Endothelial cell of umbilical vein (primary cell): ENCODE measurements around the gene CCDC70. TPM values are rescaled to one million over a fixed set of nuclear protein-coding genes. Genes with fewer than 3 reads are reported as not detected.

ENCODE experiments used
- BruUV-seq: library from RNA; stranded (reverse); fragments of 400-500 nt; replicated peaks from 2 replicates; lab custom pipeline; 2021; lab: Mats Ljungman, UMichigan
- CTCF ChIA-PET: fragments of 300-600, 350-600 bp; sonication (Branson Sonifier 250); formaldehyde crosslinking; loops from one replicate; lab custom pipeline; 2021; ENCODE audit warnings: antibody characterized with exemption, inconsistent platforms; lab: Charles Lee
- POLR2A ChIA-PET: fragments of 300-600, 350-600 bp; sonication (Branson Sonifier 250); formaldehyde crosslinking; loops from one replicate; lab custom pipeline; 2021; ENCODE audit warnings: antibody characterized with exemption, inconsistent platforms; lab: Charles Lee
- DNase-seq: peaks from one replicate; pipeline ENCODE4 v3.0.0-alpha.2; 2011; ENCODE audit warnings: low read depth, low spot score
- FAIRE-seq: peaks from 2 replicates; lab custom pipeline; 2011; peaks lifted over from hg19 to GRCh38; lab: Jason Lieb, UNC
- H2AFZ ChIP-seq: 2 replicates; pipeline ENCODE4 v1.6.0; 2012; ENCODE audit warnings: low read depth, low read length, control low read depth, inconsistent platforms
- H3K27ac ChIP-seq: 2 replicates; pipeline ENCODE4 v1.5.1; 2011; ENCODE audit warnings: low read depth, mild to moderate bottlenecking, control low read depth, low read length, moderate library complexity; ENCODE audit not compliant: insufficient read depth
- H3K27me3 ChIP-seq, 2 experiments: 2 replicates each; pipeline versions ENCODE4 v1.6.0 to v1.6.1; 2011; ENCODE audit warnings: low read length in 2 of 2, mixed read lengths in 1 of 2; ENCODE audit not compliant: control insufficient read depth in 2 of 2, insufficient read depth in 2 of 2
- H3K36me3 ChIP-seq, 2 experiments: 2 replicates in 1 of 2; 3 replicates in 1 of 2; pipeline ENCODE4 v1.5.1; 2011; ENCODE audit warnings: low read length in 2 of 2, mild to moderate bottlenecking in 1 of 2, moderate library complexity in 1 of 2; ENCODE audit not compliant: control insufficient read depth in 2 of 2, insufficient read depth in 2 of 2; ENCODE audit errors: extremely low read depth in 1 of 2
- H3K4me1 ChIP-seq: 3 replicates; pipeline ENCODE4 v1.5.1; 2011; ENCODE audit warnings: mild to moderate bottlenecking, low read length; ENCODE audit not compliant: control insufficient read depth, insufficient read depth; ENCODE audit errors: extremely low read depth
- H3K4me2 ChIP-seq: 2 replicates; pipeline ENCODE4 v1.6.1; 2011; ENCODE audit warnings: low read length, control low read depth, mixed read lengths; ENCODE audit not compliant: insufficient read depth
- H3K4me3 ChIP-seq, 3 experiments: fragments of 200-600 bp in 1 of 3; sonication (generic), shearing (Covaris generic) in 1 of 3; replicated peaks in 1 of 3; 2 replicates each; pipeline ENCODE4 v1.5.1; 2011 to 2016; ENCODE audit warnings: control low read depth in 3 of 3, low read length in 3 of 3, mild to moderate bottlenecking in 2 of 3, inconsistent platforms in 1 of 3, low read depth in 1 of 3, moderate library complexity in 1 of 3; ENCODE audit not compliant: insufficient read depth in 1 of 3
- H3K79me2 ChIP-seq: 2 replicates; pipeline ENCODE4 v1.6.0; 2012; ENCODE audit warnings: low read length, inconsistent platforms; ENCODE audit not compliant: control insufficient read depth, insufficient read depth
- H3K9ac ChIP-seq: replicated peaks from 2 replicates; pipeline ENCODE3; 2011; ENCODE audit warnings: low read length, control low read depth; ENCODE audit not compliant: insufficient read depth; ENCODE audit errors: extremely low read depth
- H3K9me1 ChIP-seq: replicated peaks from 3 replicates; pipeline ENCODE4 v1.6.0; 2011; ENCODE audit warnings: mild to moderate bottlenecking, low read length; ENCODE audit not compliant: control insufficient read depth, insufficient read depth; ENCODE audit errors: extremely low read depth
- H3K9me3 ChIP-seq: replicated peaks from 2 replicates; pipeline ENCODE4 v1.5.1; 2012; ENCODE audit warnings: low read length, inconsistent platforms; ENCODE audit not compliant: control insufficient read depth, insufficient read depth
- H4K20me1 ChIP-seq: replicated peaks from 2 replicates; pipeline ENCODE3; 2011; ENCODE audit warnings: mild to moderate bottlenecking, low read length; ENCODE audit not compliant: control insufficient read depth, insufficient read depth; ENCODE audit errors: extremely low read depth
- EZH2 ChIP-seq: IDR thresholded peaks from 2 replicates; pipeline ENCODE4 v1.6.1; 2012; ENCODE audit warnings: borderline replicate concordance, low read depth, mild to moderate bottlenecking, moderate library complexity, low read length, inconsistent platforms; ENCODE audit not compliant: severe bottlenecking
- FOS ChIP-seq: IDR thresholded peaks from 2 replicates; pipeline ENCODE4 v1.6.1; 2011; ENCODE audit warnings: mild to moderate bottlenecking, low read length, moderate library complexity, borderline replicate concordance; ENCODE audit not compliant: insufficient read depth
- GATA2 ChIP-seq: IDR thresholded peaks from 2 replicates; pipeline ENCODE4 v1.7.0; 2011; ENCODE audit warnings: low read depth, mild to moderate bottlenecking, moderate library complexity, mixed read lengths, low read length; ENCODE audit not compliant: insufficient read length, insufficient read depth
- JUN ChIP-seq: IDR thresholded peaks from 2 replicates; pipeline ENCODE4 v1.6.1; 2011; ENCODE audit warnings: borderline replicate concordance, low read depth; ENCODE audit not compliant: insufficient read length, insufficient read depth
- POLR2A ChIP-seq: IDR thresholded peaks from 2 replicates; pipeline ENCODE4 v1.6.1; 2012; ENCODE audit warnings: low read depth, mild to moderate bottlenecking, control low read depth, low read length
- POLR2AphosphoS5 ChIP-seq: IDR thresholded peaks from 2 replicates; pipeline ENCODE4 v1.6.1; 2012; ENCODE audit warnings: low read depth, mild to moderate bottlenecking, control low read depth, low read length, moderate library complexity; ENCODE audit not compliant: insufficient read depth
- dilution Hi-C: fragments of 300-500 bp; cut with MboI; formaldehyde crosslinking; loops from one replicate; pipeline ENCODE4 v1.15.0; 2019; ENCODE audit warnings: low sequenced_read_pairs; ENCODE audit not compliant: extremely low pct_ligation_motif_present
- intact Hi-C: fragments of 100-400 bp; cut with micrococcal nuclease; formaldehyde crosslinking; loops from one replicate; pipeline ENCODE4 v1.10.0; 2022
- polyA plus RNA-seq, 4 experiments: library from polyadenylated mRNA; depleted of rRNA in 3 of 4; stranded (reverse) in 3 of 4; unstranded in 1 of 4; fragments of >200 nt; gene quantifications; 2 replicates each; pipeline versions ENCODE4 v1.2.1 to v1.2.3, GENCODE V29; 2011 to 2012; ENCODE audit warnings: missing spikeins in 1 of 4
- total RNA-seq: library from RNA; stranded (reverse); gene quantifications from 2 replicates; pipeline ENCODE4 v1.2.3, GENCODE V29; 2021
- TF ChIP-seq, protein P1 (sequence below), 2 donors: IDR thresholded peaks; 1 replicate in 1 of 2; 2 replicates in 1 of 2; pipeline ENCODE4 v1.5.1; 2011; ENCODE audit warnings: low read length in 2 of 2, mild to moderate bottlenecking in 2 of 2, moderate library complexity in 2 of 2, control low read depth in 1 of 2, inconsistent platforms in 1 of 2, low read depth in 1 of 2; ENCODE audit not compliant: insufficient read depth in 1 of 2; ENCODE audit errors: extremely low read depth in 1 of 2
- TF ChIP-seq, protein P2 (sequence below): IDR thresholded peaks from 2 replicates; pipeline ENCODE4 v1.6.1; 2011; ENCODE audit not compliant: insufficient read depth, insufficient read length

CCDC70 gene
- total and polyA plus RNA-seq, 2 donors (not counting 3 experiments of a cell fraction or from before 2014, with no cell fraction given) = not detected

DNA sequence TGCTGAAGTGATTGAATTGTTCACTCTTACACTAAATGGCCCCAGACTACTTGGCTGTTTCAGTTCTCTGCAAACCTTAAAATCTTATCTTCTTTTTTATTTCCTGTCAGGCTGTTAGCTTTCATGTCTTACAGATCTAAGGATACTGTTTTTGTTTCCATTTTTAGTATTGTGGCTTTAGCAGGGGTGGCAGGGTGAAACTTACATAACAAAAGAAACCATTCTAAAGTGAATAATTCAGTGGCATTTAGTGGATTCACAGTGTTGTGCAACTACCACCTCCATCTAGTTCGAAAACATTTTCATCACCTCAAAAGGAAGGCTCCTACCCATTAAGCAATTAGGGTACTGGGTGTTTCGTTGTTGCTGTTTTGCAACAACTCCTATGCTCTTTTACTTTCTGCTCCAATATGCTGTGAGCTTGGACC, 36.6 kb upstream of the CCDC70 start:
- no peak for TF ChIP-seq POLR2AphosphoS5
- no peak for TF ChIP-seq POLR2A
- no peak for TF ChIP-seq JUN
- Histone ChIP-seq H2AFZ (no peak overlapping the region), H3K27ac (no peak overlapping the region), H3K4me3 (no peak overlapping the region), H3K36me3 (no peaks in the 10 kb centered on the region), H3K9ac (no peak overlapping the region), H3K9me1 (no peaks in the 10 kb centered on the region), H3K4me1 (no peaks in the 10 kb centered on the region), H3K79me2 (no peaks in the 10 kb centered on the region), H3K27me3 (peaks cover 4 to 8% of the 10 kb centered on the region in 2 experiments), H4K20me1 (no peaks in the 10 kb centered on the region), H3K4me2 (no peak overlapping the region), H3K9me3 (no peaks in the 10 kb centered on the region)
- intact Hi-C loops (no loop called here), dilution Hi-C loops (no loop called here)
- no TSS peak for BruUV-seq
- CTCF ChIA-PET = interaction anchor here (1.4 to 4.0 kb wide), 3 partner anchors 9 to 20 kb away, joined by 4 to 19 read pairs (median 5); partner anchors contain the start of gene TMEM272
- DNase-seq (peak; percentile 24), FAIRE-seq (no peak)
- POLR2A ChIA-PET = no interaction called here

DNA sequence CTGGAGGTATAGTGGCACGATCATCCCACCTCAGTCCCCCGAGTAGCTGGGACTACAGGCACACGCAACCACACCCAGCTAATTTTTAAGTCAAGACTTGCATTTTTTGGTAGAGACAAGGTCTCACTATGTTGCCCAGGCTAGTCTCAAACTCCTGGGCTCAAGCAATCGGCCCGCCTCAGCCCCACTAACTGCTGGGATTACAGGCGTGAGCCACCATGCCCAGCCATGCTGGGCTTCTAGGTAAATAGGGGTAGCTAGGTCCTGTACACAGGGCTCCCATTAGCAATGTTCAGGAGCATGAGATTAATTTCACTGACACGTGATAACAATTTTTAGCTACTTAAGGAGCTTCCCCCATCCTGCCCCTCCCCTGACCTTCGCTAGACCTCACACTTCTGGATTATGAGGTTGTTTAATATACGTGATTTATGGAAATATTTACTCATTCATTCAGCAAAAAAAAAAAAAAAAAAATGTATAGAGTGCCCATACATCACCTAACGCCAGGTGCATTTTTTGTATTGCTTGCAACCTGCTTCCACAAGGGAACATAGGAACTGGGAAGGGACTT, 36.0 kb upstream of the CCDC70 start:
- no peak overlapping the region for H3K4me3 ChIP-seq
- no peaks in the 10 kb centered on the region for H3K36me3 ChIP-seq
- no peak overlapping the region for H3K9ac ChIP-seq
- dilution Hi-C loops = no loop called here
- H3K27me3 ChIP-seq = peaks cover 3 to 7% of the 10 kb centered on the region in 2 experiments
- H3K79me2 ChIP-seq = no peaks in the 10 kb centered on the region
- ChIA-PET POLR2A (no interaction called here), CTCF (interaction anchor here (1.4 to 4.0 kb wide), 3 partner anchors 9 to 19 kb away, joined by 4 to 19 read pairs (median 5); partner anchors contain the start of gene TMEM272)
- no peak for TF ChIP-seq EZH2
- TF ChIP-seq, protein P1, sequence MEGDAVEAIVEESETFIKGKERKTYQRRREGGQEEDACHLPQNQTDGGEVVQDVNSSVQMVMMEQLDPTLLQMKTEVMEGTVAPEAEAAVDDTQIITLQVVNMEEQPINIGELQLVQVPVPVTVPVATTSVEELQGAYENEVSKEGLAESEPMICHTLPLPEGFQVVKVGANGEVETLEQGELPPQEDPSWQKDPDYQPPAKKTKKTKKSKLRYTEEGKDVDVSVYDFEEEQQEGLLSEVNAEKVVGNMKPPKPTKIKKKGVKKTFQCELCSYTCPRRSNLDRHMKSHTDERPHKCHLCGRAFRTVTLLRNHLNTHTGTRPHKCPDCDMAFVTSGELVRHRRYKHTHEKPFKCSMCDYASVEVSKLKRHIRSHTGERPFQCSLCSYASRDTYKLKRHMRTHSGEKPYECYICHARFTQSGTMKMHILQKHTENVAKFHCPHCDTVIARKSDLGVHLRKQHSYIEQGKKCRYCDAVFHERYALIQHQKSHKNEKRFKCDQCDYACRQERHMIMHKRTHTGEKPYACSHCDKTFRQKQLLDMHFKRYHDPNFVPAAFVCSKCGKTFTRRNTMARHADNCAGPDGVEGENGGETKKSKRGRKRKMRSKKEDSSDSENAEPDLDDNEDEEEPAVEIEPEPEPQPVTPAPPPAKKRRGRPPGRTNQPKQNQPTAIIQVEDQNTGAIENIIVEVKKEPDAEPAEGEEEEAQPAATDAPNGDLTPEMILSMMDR (IDR thresholded peaks at IDR 0.05; ENCODE audit: extremely low read depth in 1 of 2, insufficient read depth in 1 of 2, low read depth in 1 of 2, low read length in 2 of 2) = no peak
- TF ChIP-seq FOS = no peak
- TF ChIP-seq, protein P2, sequence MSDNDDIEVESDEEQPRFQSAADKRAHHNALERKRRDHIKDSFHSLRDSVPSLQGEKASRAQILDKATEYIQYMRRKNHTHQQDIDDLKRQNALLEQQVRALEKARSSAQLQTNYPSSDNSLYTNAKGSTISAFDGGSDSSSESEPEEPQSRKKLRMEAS = no peak
- TF ChIP-seq POLR2A = no peak
- TF ChIP-seq GATA2 = no peak
- TF ChIP-seq JUN = no peak
- H2AFZ ChIP-seq = no peak overlapping the region
- intact Hi-C loops = no loop called here
- no peaks in the 10 kb centered on the region for H3K9me1 ChIP-seq
- BruUV-seq = no TSS peak
- no peak overlapping the region for H3K4me2 ChIP-seq
- H3K9me3 ChIP-seq = no peaks in the 10 kb centered on the region
- no peak overlapping the region for H3K27ac ChIP-seq
- H3K4me1 ChIP-seq = no peaks in the 10 kb centered on the region
- no peaks in the 10 kb centered on the region for H4K20me1 ChIP-seq
- FAIRE-seq (no peak), DNase-seq (no peak)
